SU-DHL-6 (cell line): ENCODE measurements around the gene PLCL1.

Source experiments
- H2AFZ ChIP-seq: fragments of 200-600 bp; sonication (generic); 2 replicates; pipeline ENCODE4 v1.6.1; 2014; ENCODE audit warnings: low read depth, mild to moderate bottlenecking, moderate library complexity, mixed read lengths, antibody characterized with exemption, low read length; ENCODE audit not compliant: severe bottlenecking
- H3F3A ChIP-seq: fragments of 200-600 bp; shearing (Covaris generic); 2 replicates; pipeline ENCODE4 v1.6.0; 2016; ENCODE audit warnings: antibody characterized with exemption, mild to moderate bottlenecking; ENCODE audit not compliant: insufficient read depth
- H3K27ac ChIP-seq: fragments of 200-600 bp; sonication (generic); 2 replicates; pipeline ENCODE4 v1.5.1; 2016; ENCODE audit warnings: low read depth, mild to moderate bottlenecking, low read length, moderate library complexity, mixed read lengths
- H3K27me3 ChIP-seq: fragments of 200-600 bp; sonication (generic), shearing (Covaris generic); 2 replicates; pipeline ENCODE4 v1.6.0; 2014; ENCODE audit warnings: mild to moderate bottlenecking, low read length
- H3K36me3 ChIP-seq: fragments of 200-600 bp; sonication (generic); 2 replicates; pipeline ENCODE4 v1.6.1; 2014; ENCODE audit warnings: mild to moderate bottlenecking, low read length, mixed read lengths
- H3K4me2 ChIP-seq: fragments of 300-600, 200-600 bp; shearing (Covaris generic), sonication (generic); 2 replicates; pipeline ENCODE4 v1.6.0; 2014; ENCODE audit warnings: low read length, low read depth, mild to moderate bottlenecking; ENCODE audit not compliant: poor library complexity, severe bottlenecking
- H3K4me3 ChIP-seq: fragments of 200-600 bp; sonication (generic); 2 replicates; pipeline ENCODE4 v1.5.1; 2014; ENCODE audit warnings: antibody characterized with exemption, low read length, mild to moderate bottlenecking, mixed read lengths; ENCODE audit not compliant: insufficient read depth, poor library complexity, severe bottlenecking
- H3K79me2 ChIP-seq: fragments of 200-600 bp; sonication (generic); 2 replicates; pipeline ENCODE4 v1.6.1; 2014; ENCODE audit warnings: mild to moderate bottlenecking, low read length, moderate library complexity; ENCODE audit not compliant: insufficient read depth
- H3K9ac ChIP-seq: fragments of 200-600 bp; sonication (generic); 2 replicates; pipeline ENCODE4 v1.7.0; 2014; ENCODE audit warnings: mild to moderate bottlenecking, low read length
- H3K9me2 ChIP-seq: fragments of 200-600 bp; sonication (generic); replicated peaks from 2 replicates; pipeline ENCODE4 v1.6.1; 2014; ENCODE audit warnings: low read length; ENCODE audit not compliant: insufficient read depth
- H3K9me3 ChIP-seq: fragments of 200-600 bp; sonication (generic); 2 replicates; pipeline ENCODE4 v1.6.1; 2014; ENCODE audit warnings: low read length, mixed read lengths; ENCODE audit not compliant: insufficient read depth
- H4K20me1 ChIP-seq: fragments of 200-600 bp; sonication (generic); 2 replicates; pipeline ENCODE4 v1.6.1; 2014; ENCODE audit warnings: low read depth, mild to moderate bottlenecking, antibody characterized with exemption, low read length, moderate library complexity, mixed read lengths
- CTCF ChIP-seq: fragments of 200-600 bp; sonication (generic); IDR thresholded peaks from one replicate; pipeline ENCODE4 v1.5.1; 2017; ENCODE audit warnings: antibody characterized with exemption, mild to moderate bottlenecking, low read length, moderate library complexity; ENCODE audit not compliant: insufficient read depth, poor library complexity, severe bottlenecking
- EZH2phosphoT487 ChIP-seq: fragments of 200-600 bp; sonication (generic), shearing (Covaris generic); conservative IDR thresholded peaks from 2 replicates; pipeline ENCODE4 v1.6.1; 2018; ENCODE audit warnings: mild to moderate bottlenecking, antibody characterized with exemption, low read length, moderate library complexity, mixed read lengths

Gene PLCL1

DNA sequence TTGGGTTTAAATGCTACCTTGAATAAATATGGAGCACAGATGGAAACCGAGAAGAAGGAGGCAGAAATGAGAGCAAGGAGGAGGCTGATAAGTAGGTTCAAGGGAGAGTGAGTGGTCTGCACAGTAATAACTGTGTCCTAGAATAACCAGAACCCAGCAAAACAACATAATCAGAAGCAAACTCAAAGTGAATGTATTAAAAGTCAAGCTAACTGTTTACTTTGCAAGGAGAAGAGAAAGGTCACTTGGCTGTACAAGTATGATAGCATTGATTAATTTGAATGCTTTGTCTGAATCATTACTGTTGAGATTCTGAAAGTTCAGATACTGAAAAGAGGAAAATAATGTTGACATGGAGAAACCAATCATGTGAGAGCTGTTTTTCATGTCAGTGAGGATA is 258.8 kb downstream of the PLCL1 start:
- Histone ChIP-seq H4K20me1 (no peaks in the 10 kb centered on the region), H3K9me2 (no peaks in the 10 kb centered on the region), H3K4me3 (no peak overlapping the region), H3K4me2 (no peak overlapping the region), H3K27ac (no peak overlapping the region), H3K9me3 (no peaks in the 10 kb centered on the region), H3K9ac (no peak overlapping the region), H3K27me3 (no peaks in the 10 kb centered on the region), H3K36me3 (no peaks in the 10 kb centered on the region), H3F3A (no peaks in the 10 kb centered on the region), H3K79me2 (no peaks in the 10 kb centered on the region), H2AFZ (no peak overlapping the region)
- no peak for TF ChIP-seq CTCF
- TF ChIP-seq EZH2phosphoT487, result no peak

- Histone ChIP-seq H4K20me1 (no peaks in the 10 kb centered on the region), H2AFZ (no peak overlapping the region), H3K4me2 (no peak overlapping the region), H3F3A (no peaks in the 10 kb centered on the region), H3K9me2 (no peaks in the 10 kb centered on the region), H3K36me3 (no peaks in the 10 kb centered on the region), H3K9me3 (no peaks in the 10 kb centered on the region), H3K9ac (no peak overlapping the region), H3K79me2 (no peaks in the 10 kb centered on the region), H3K4me3 (no peak overlapping the region), H3K27ac (no peak overlapping the region), H3K27me3 (no peaks in the 10 kb centered on the region)
- TF ChIP-seq EZH2phosphoT487 (no peak), CTCF (no peak)
Observed at GRCh38 chr2:198065322-198065721, 260.9 kb downstream of the PLCL1 start.

GRCh38 chr2:198066597-198066996 is 262.2 kb downstream of the PLCL1 start:
- Histone ChIP-seq H3K4me2 (no peak overlapping the region), H3F3A (no peaks in the 10 kb centered on the region), H3K4me3 (no peak overlapping the region), H4K20me1 (no peaks in the 10 kb centered on the region), H3K79me2 (no peaks in the 10 kb centered on the region), H3K36me3 (no peaks in the 10 kb centered on the region), H3K27me3 (no peaks in the 10 kb centered on the region), H3K9me2 (no peaks in the 10 kb centered on the region), H2AFZ (no peak overlapping the region), H3K9me3 (no peaks in the 10 kb centered on the region), H3K9ac (no peak overlapping the region), H3K27ac (no peak overlapping the region)
- TF ChIP-seq EZH2phosphoT487, result no peak
- TF ChIP-seq CTCF, result no peak

DNA sequence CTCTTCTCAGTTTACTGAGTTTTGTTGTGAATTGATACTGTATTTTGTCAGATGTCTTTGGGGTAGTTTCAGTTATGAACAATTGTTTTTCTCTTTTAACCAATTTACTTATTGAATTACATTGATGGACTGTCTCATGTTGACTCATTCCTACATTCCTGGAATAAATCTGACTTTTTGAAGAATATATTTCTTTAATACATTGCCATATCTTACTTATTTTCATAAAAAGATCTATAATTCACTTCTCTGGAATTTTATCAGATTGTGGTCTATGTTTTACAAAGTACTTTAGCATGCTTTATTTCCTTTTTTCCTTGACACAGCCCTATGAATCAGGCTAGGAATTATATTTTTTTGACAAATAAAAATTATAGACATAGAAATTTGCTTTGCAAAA is 268.3 kb downstream of the PLCL1 start:
- H3K4me2 ChIP-seq, result no peak overlapping the region
- no peak overlapping the region for H3K27ac ChIP-seq
- no peak overlapping the region for H2AFZ ChIP-seq
- no peak overlapping the region for H3K9ac ChIP-seq
- TF ChIP-seq EZH2phosphoT487, result no peak
- no peak for TF ChIP-seq CTCF
- no peak overlapping the region for H3K4me3 ChIP-seq
- H3F3A ChIP-seq, result no peaks in the 10 kb centered on the region
- no peaks in the 10 kb centered on the region for H3K9me2 ChIP-seq
- no peaks in the 10 kb centered on the region for H3K79me2 ChIP-seq
- H3K9me3 ChIP-seq, result no peaks in the 10 kb centered on the region
- H3K36me3 ChIP-seq, result no peaks in the 10 kb centered on the region
- H4K20me1 ChIP-seq, result no peaks in the 10 kb centered on the region
- H3K27me3 ChIP-seq, result no peaks in the 10 kb centered on the region
